OCI-LY3 (cell line): Measurements from ENCODE around the gene LYST.

Source experiments
- CTCF ChIP-seq: fragments of 200-600, 300-600 bp; sonication (generic); IDR thresholded peaks from 2 replicates; pipeline ENCODE4 v1.5.1; 2014; ENCODE audit warnings: antibody characterized with exemption, low read length, low read depth
- EZH2phosphoT487 ChIP-seq: fragments of 200-600 bp; shearing (Covaris generic); IDR thresholded peaks from 2 replicates; pipeline ENCODE4 v1.6.1; 2018; ENCODE audit warnings: antibody characterized with exemption, mixed run types, low read depth

DNA sequence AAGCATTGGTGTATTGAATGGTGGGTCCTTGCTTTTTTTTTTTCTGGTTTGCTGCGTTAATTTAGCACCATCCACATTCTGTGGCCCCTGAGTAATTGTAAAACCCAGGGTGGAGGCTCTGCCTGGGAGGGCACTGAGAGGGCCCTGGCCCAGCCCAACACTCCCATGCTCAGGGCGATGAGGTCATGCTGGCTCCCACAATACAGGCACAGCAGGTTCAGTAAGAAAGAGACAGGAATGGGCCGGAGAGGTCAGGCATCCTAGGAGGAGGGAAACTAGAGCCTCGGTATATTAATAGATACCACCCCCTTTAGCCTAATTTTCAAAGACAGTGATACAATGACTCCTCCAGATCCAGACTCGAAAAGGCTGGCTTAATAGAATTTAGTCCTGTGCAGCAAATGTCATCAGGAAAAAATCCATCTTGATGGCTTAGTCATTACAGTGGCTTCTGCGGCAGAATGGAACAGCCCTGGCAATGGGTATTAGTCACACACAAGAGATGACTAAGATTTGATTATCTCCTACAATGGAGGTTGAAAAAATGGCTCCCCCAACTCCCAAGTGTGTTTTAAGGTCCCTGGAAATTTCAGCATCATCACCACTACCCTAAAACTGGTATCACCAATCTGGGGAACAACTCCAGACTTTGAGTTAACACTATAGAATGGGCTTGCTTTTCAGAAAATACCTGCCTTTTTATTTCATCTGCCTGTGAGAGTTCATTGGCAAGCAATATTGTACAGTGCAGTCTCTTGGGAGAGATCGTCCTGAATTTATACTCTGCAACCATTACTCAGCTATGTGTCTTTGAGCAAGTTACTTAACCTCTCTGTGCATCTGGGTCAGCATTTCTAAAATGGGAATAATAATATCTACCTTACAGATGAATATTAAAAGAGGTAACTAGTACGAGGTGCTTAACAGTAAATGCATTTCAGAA is 43.9 kb upstream of the LYST start:
- TF ChIP-seq CTCF (no peak), EZH2phosphoT487 (no peak)
